ENCODE data around the gene CFTR. TPM values are rescaled to one million over a fixed set of nuclear protein-coding genes. Genes with fewer than 3 reads are reported as not detected.

The CFTR gene
- total and polyA plus RNA-seq, 2 of the 4 experiments (the other 2 are of a cell fraction), result 0.18 to 0.21 TPM

- dilution Hi-C loops (cut with HindIII; ENCODE audit: low sequenced_read_pairs, unreplicated experiment), result no loop called here
- Histone ChIP-seq H4K91ac (ENCODE audit: insufficient read depth, low read depth, low read length) (no peak overlapping the region), H2BK5ac (ENCODE audit: low read depth, low read length, poor library complexity, severe bottlenecking) (no peak overlapping the region), H3K27ac (ENCODE audit: insufficient read depth, low read length) (no peak overlapping the region), H3K9ac (ENCODE audit: low read depth, low read length) (no peak overlapping the region), H2BK120ac (ENCODE audit: low read depth, low read length) (no peak overlapping the region), H2BK15ac (ENCODE audit: low read depth, low read length) (no peak overlapping the region), H3K4me3 (ENCODE audit: insufficient read depth, low read depth, low read length) (no peak overlapping the region), H3K9me1 (ENCODE audit: insufficient read depth, low read length) (no peaks in the 10 kb centered on the region), H2AFZ (replicated peaks; ENCODE audit: low read length, poor library complexity) (no peak overlapping the region), H4K5ac (ENCODE audit: low read depth, low read length) (no peak overlapping the region), H3K36me3 (ENCODE audit: control insufficient read depth, insufficient read depth, low read length) (no peaks in the 10 kb centered on the region), H3K23ac (ENCODE audit: low read depth, low read length) (no peak overlapping the region), H3K14ac (replicated peaks; ENCODE audit: low read depth, low read length) (no peak overlapping the region), H3K18ac (ENCODE audit: low read depth, low read length) (no peak overlapping the region), H3K79me1 (ENCODE audit: low read depth in 1 of 2, low read length in 2 of 2) (no peaks in the 10 kb centered on the region), H4K8ac (ENCODE audit: low read depth in 2 of 2, low read length in 2 of 2) (no peak overlapping the region), H3K27me3 (ENCODE audit: control insufficient read depth, insufficient read depth, low read length) (no peaks in the 10 kb centered on the region), H3K4ac (ENCODE audit: low read depth, low read length) (no peak overlapping the region), H4K20me1 (ENCODE audit: insufficient read depth, low read length) (no peaks in the 10 kb centered on the region), H2BK20ac (ENCODE audit: low read depth, low read length) (no peak overlapping the region; the same call in 1 of the 2 replicates), H3K56ac (ENCODE audit: extremely low read depth, insufficient read depth, low read length) (no peak overlapping the region), H3K4me2 (ENCODE audit: low read depth, low read length) (no peak overlapping the region), H2AK5ac (ENCODE audit: low read depth, low read length) (no peak overlapping the region), H3K9me3 (ENCODE audit: control insufficient read depth, insufficient read depth, low read length) (no peaks in the 10 kb centered on the region), H2AK9ac (replicated peaks; ENCODE audit: low read depth, low read length, poor library complexity) (no peak overlapping the region), H3K4me1 (ENCODE audit: control insufficient read depth, insufficient read depth, low read length) (0 out of 2 replicates have a peak, but pooled peaks cover 2% of the 10 kb centered on the region)
- WGBS, 2 experiments (ENCODE audit: extremely low coverage in 2 of 2, insufficient read length in 1 of 2), result no CpG with 5 or more reads among the region's 2 CpGs
- ChIA-PET CTCF (no interaction called here), POLR2A (ENCODE audit: unreplicated experiment) (no interaction called here)
- in situ Hi-C loops (cut with MboI; ENCODE audit: low sequenced_read_pairs), result no loop called here
- peak; percentile 15 for DNase-seq
- peak; percentile 66; the same call in 1 of the 2 replicates for ATAC-seq (ENCODE audit: low read depth)
- TF ChIP-seq NFE2L2 (IDR thresholded peaks at IDR 0.05; ENCODE audit: low read depth, low read length) (no peak), POLR2A (IDR thresholded peaks at IDR 0.05; ENCODE audit: low read depth, low read length) (no peak), BHLHE40 (IDR thresholded peaks at IDR 0.05; ENCODE audit: low read depth, low read length) (no peak), RAD21 (IDR thresholded peaks at IDR 0.05; ENCODE audit: low read length) (no peak), RFX5 (IDR thresholded peaks at IDR 0.05; ENCODE audit: low read depth, low read length) (no peak), SMC3 (IDR thresholded peaks at IDR 0.05; ENCODE audit: low read depth, low read length) (no peak), FOS (IDR thresholded peaks at IDR 0.05; ENCODE audit: low read depth, low read length) (no peak), MXI1 (IDR thresholded peaks at IDR 0.05; ENCODE audit: borderline replicate concordance, low read depth, low read length) (no peak), CEBPB (IDR thresholded peaks at IDR 0.05; ENCODE audit: low read depth, low read length) (no peak)
- TF ChIP-seq, protein P1, sequence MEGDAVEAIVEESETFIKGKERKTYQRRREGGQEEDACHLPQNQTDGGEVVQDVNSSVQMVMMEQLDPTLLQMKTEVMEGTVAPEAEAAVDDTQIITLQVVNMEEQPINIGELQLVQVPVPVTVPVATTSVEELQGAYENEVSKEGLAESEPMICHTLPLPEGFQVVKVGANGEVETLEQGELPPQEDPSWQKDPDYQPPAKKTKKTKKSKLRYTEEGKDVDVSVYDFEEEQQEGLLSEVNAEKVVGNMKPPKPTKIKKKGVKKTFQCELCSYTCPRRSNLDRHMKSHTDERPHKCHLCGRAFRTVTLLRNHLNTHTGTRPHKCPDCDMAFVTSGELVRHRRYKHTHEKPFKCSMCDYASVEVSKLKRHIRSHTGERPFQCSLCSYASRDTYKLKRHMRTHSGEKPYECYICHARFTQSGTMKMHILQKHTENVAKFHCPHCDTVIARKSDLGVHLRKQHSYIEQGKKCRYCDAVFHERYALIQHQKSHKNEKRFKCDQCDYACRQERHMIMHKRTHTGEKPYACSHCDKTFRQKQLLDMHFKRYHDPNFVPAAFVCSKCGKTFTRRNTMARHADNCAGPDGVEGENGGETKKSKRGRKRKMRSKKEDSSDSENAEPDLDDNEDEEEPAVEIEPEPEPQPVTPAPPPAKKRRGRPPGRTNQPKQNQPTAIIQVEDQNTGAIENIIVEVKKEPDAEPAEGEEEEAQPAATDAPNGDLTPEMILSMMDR (conservative IDR thresholded peaks at IDR 0.05; ENCODE audit: low read depth, low read length), result no peak
- TF ChIP-seq, protein P2, sequence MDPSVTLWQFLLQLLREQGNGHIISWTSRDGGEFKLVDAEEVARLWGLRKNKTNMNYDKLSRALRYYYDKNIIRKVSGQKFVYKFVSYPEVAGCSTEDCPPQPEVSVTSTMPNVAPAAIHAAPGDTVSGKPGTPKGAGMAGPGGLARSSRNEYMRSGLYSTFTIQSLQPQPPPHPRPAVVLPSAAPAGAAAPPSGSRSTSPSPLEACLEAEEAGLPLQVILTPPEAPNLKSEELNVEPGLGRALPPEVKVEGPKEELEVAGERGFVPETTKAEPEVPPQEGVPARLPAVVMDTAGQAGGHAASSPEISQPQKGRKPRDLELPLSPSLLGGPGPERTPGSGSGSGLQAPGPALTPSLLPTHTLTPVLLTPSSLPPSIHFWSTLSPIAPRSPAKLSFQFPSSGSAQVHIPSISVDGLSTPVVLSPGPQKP (IDR thresholded peaks at IDR 0.05; ENCODE audit: borderline replicate concordance, low read depth, low read length), result no peak
- no TSS peak for BruUV-seq (replicated peaks)
- intact Hi-C loops (cut with micrococcal nuclease), result no loop called here
Observed at GRCh38 chr7:117621075-117621618, 141.3 kb downstream of the CFTR start.
